PC-9 (cell line): ENCODE measurements around the gene MYLK. TPM values are rescaled to one million over a fixed set of nuclear protein-coding genes. Genes with fewer than 3 reads are reported as not detected.

ENCODE experiments used
- BruUV-seq: library from RNA; stranded (reverse); fragments of 400-500 nt; replicated peaks from 2 replicates; lab custom pipeline; 2021; lab: Mats Ljungman, UMichigan
- CTCF ChIA-PET: fragments of 300-600 bp; sonication (Branson Sonifier 250); formaldehyde crosslinking; loops from one replicate; lab custom pipeline; 2022; ENCODE audit warnings: antibody characterized with exemption; lab: Charles Lee
- POLR2A ChIA-PET: fragments of 300-600 bp; sonication (Branson Sonifier 250); formaldehyde crosslinking; loops from one replicate; lab custom pipeline; 2022; ENCODE audit warnings: antibody characterized with exemption; ENCODE audit not compliant: unreplicated experiment; lab: Charles Lee
- DNase-seq, 2 experiments: peaks; one replicate each; pipeline versions ENCODE4 v3.0.0 to v3.0.0-alpha.2; 2015 to 2022; ENCODE audit warnings: mixed read lengths in 1 of 2
- H2AFZ ChIP-seq: fragments of 200-600 bp; sonication (generic); 2 replicates; pipeline ENCODE4 v1.8.1; 2017; ENCODE audit warnings: antibody characterized with exemption
- H3F3A ChIP-seq: fragments of 200-600 bp; sonication (generic); 2 replicates; pipeline ENCODE4 v1.8.1; 2017; ENCODE audit warnings: antibody characterized with exemption, mild to moderate bottlenecking, low read depth; ENCODE audit not compliant: insufficient read depth
- H3K27ac ChIP-seq: fragments of 200-600 bp; sonication (generic); 2 replicates; pipeline ENCODE4 v1.6.1; 2016; ENCODE audit warnings: mixed run types
- H3K27me3 ChIP-seq: fragments of 200-600 bp; sonication (generic); 2 replicates; pipeline ENCODE4 v1.6.1; 2016; ENCODE audit warnings: low read depth, mixed run types; ENCODE audit not compliant: insufficient read depth
- H3K36me3 ChIP-seq: fragments of 200-600 bp; sonication (generic); 2 replicates; pipeline ENCODE4 v1.6.1; 2016; ENCODE audit warnings: low read depth, mixed run types
- H3K4me1 ChIP-seq: fragments of 200-600 bp; sonication (generic); replicated peaks from 2 replicates; pipeline ENCODE4 v1.6.1; 2016; ENCODE audit warnings: mixed run types; ENCODE audit not compliant: insufficient read depth
- H3K4me2 ChIP-seq: fragments of 200-600 bp; sonication (generic); 2 replicates; pipeline ENCODE4 v1.6.1; 2017; ENCODE audit warnings: mixed run types
- H3K4me3 ChIP-seq: fragments of 200-600 bp; sonication (generic); 2 replicates; pipeline ENCODE4 v1.6.1; 2016; ENCODE audit warnings: mixed run types
- H3K79me2 ChIP-seq: fragments of 200-600 bp; sonication (generic); 2 replicates; pipeline ENCODE4 v1.6.1; 2017; ENCODE audit warnings: low read depth, mixed run types
- H3K9me2 ChIP-seq: fragments of 200-600 bp; sonication (generic); 2 replicates; pipeline ENCODE4 v1.8.1; 2017; ENCODE audit warnings: mild to moderate bottlenecking; ENCODE audit not compliant: insufficient read depth
- H3K9me3 ChIP-seq: fragments of 200-600 bp; sonication (generic); 2 replicates; pipeline ENCODE4 v1.8.1; 2016; ENCODE audit warnings: low read depth; ENCODE audit not compliant: insufficient read depth
- H4K20me1 ChIP-seq: fragments of 200-600 bp; sonication (generic); 2 replicates; pipeline ENCODE4 v1.8.1; 2017; ENCODE audit not compliant: insufficient read depth
- CTCF ChIP-seq: fragments of 200-600 bp; sonication (generic); conservative IDR thresholded peaks from 2 replicates; pipeline ENCODE4 v1.6.1; 2017; ENCODE audit warnings: mixed run types, antibody characterized with exemption, mild to moderate bottlenecking, moderate library complexity
- EZH2 ChIP-seq: fragments of 200-600 bp; sonication (generic); IDR thresholded peaks from 2 replicates; pipeline ENCODE4 v1.8.0; 2017; ENCODE audit warnings: antibody characterized with exemption, low read depth
- intact Hi-C: fragments of 100-400 bp; cut with micrococcal nuclease; formaldehyde crosslinking; loops from one replicate; pipeline ENCODE4 v1.10.0; 2022; ENCODE audit not compliant: unreplicated experiment
- total RNA-seq: library from RNA; stranded (reverse); gene quantifications from 2 replicates; pipeline ENCODE4 v1.2.3, GENCODE V29; 2021

MYLK gene
- total RNA-seq, 1 experiment from 2014 or later = 0.72 TPM

- Histone ChIP-seq H3K27ac (no peak overlapping the region), H3K27me3 (no peaks in the 10 kb centered on the region), H3K4me3 (no peak overlapping the region), H3K79me2 (no peaks in the 10 kb centered on the region), H3K9me3 (no peaks in the 10 kb centered on the region), H4K20me1 (no peaks in the 10 kb centered on the region), H3K36me3 (no peaks in the 10 kb centered on the region), H3K4me2 (no peak overlapping the region), H3K4me1 (no peaks in the 10 kb centered on the region), H3F3A (no peaks in the 10 kb centered on the region), H2AFZ (no peak overlapping the region), H3K9me2 (no peaks in the 10 kb centered on the region)
- DNase-seq = no peak
- POLR2A ChIA-PET = no interaction called here
- intact Hi-C loops = no loop called here
- TF ChIP-seq EZH2 = no peak
- TF ChIP-seq CTCF = no peak
- CTCF ChIA-PET = interaction anchor here (0.6 kb wide), 1 partner anchor 42 kb away, joined by 5 read pairs; no protein-coding TSS in a partner anchor
- no TSS peak for BruUV-seq
Observed at GRCh38 chr3:123781571-123782275, 102.4 kb downstream of the MYLK start.

- Histone ChIP-seq H2AFZ (no peak overlapping the region), H3K4me2 (no peak overlapping the region), H3F3A (no peaks in the 10 kb centered on the region), H3K27ac (no peak overlapping the region), H3K27me3 (no peaks in the 10 kb centered on the region), H3K79me2 (no peaks in the 10 kb centered on the region), H3K36me3 (no peaks in the 10 kb centered on the region), H4K20me1 (no peaks in the 10 kb centered on the region), H3K4me1 (no peaks in the 10 kb centered on the region), H3K4me3 (no peak overlapping the region), H3K9me2 (no peaks in the 10 kb centered on the region), H3K9me3 (no peaks in the 10 kb centered on the region)
- no TSS peak for BruUV-seq
- POLR2A ChIA-PET = no interaction called here
- intact Hi-C loops = no loop called here
- no peak for DNase-seq
- CTCF ChIA-PET = no interaction called here
- no peak for TF ChIP-seq CTCF
- TF ChIP-seq EZH2 = no peak
Observed at GRCh38 chr3:123781138-123781537, 103.0 kb downstream of the MYLK start.

GRCh38 chr3:123780656-123781055, 103.5 kb downstream of the MYLK start:
- ChIA-PET CTCF (no interaction called here), POLR2A (no interaction called here)
- no peaks in the 10 kb centered on the region for H3K4me1 ChIP-seq
- H3K9me3 ChIP-seq = no peaks in the 10 kb centered on the region
- H3F3A ChIP-seq = no peaks in the 10 kb centered on the region
- no peak overlapping the region for H2AFZ ChIP-seq
- no peaks in the 10 kb centered on the region for H3K79me2 ChIP-seq
- no peak overlapping the region for H3K27ac ChIP-seq
- H3K4me2 ChIP-seq = no peak overlapping the region
- no peaks in the 10 kb centered on the region for H3K27me3 ChIP-seq
- no peaks in the 10 kb centered on the region for H4K20me1 ChIP-seq
- H3K9me2 ChIP-seq = no peaks in the 10 kb centered on the region
- TF ChIP-seq EZH2 (no peak), CTCF (no peak)
- intact Hi-C loops = no loop called here
- BruUV-seq = no TSS peak
- no peak for DNase-seq
- no peaks in the 10 kb centered on the region for H3K36me3 ChIP-seq
- H3K4me3 ChIP-seq = no peak overlapping the region
